GM06990 (cell line): ENCODE measurements around the gene CASP1.

Experiments used
- DNase-seq: peaks from one replicate; pipeline ENCODE4 v3.0.0-alpha.2; 2011; ENCODE audit not compliant: insufficient read length; ENCODE audit errors: extremely low read depth
- H3K27me3 ChIP-seq: replicated peaks from 2 replicates; pipeline ENCODE4 v1.6.0; 2011; ENCODE audit warnings: low read length; ENCODE audit not compliant: control insufficient read depth, insufficient read depth
- H3K36me3 ChIP-seq: 2 replicates; pipeline ENCODE4 v1.5.1; 2011; ENCODE audit warnings: low read length; ENCODE audit not compliant: control insufficient read depth, insufficient read depth
- H3K4me3 ChIP-seq: replicated peaks from 2 replicates; pipeline ENCODE4 v1.5.1; 2011; ENCODE audit warnings: low read depth, mild to moderate bottlenecking, control low read depth, low read length
- CTCF ChIP-seq: IDR thresholded peaks from 2 replicates; pipeline ENCODE4 v1.5.1; 2011; ENCODE audit warnings: low read length, control low read depth, mild to moderate bottlenecking, inconsistent platforms; ENCODE audit not compliant: insufficient read depth, poor library complexity, severe bottlenecking

Gene CASP1

DNA sequence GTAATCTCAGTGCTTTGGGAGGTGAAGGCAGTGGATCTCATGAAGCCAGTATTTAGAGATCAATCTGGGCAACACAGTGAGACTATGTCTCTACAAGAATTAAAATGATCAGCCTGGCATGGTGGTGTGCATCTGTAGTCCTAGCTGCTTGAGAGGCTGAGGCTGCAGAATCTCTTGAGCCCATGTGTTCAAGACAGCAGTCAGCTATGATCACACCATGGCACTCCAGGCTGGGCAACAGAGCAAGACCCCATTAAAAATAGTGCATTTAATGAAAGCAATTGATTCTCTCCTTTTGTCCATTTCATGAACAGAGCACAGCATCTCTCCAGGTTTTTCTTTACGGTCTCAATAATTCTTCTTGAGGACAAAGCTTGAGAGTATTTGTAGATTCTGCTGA is 21.5 kb upstream of the CASP1 start:
- DNase-seq, result no peak
- H3K4me3 ChIP-seq, result no peak overlapping the region
- H3K36me3 ChIP-seq, result no peaks in the 10 kb centered on the region
- H3K27me3 ChIP-seq, result no peaks in the 10 kb centered on the region
- TF ChIP-seq CTCF, result no peak

- Histone ChIP-seq H3K36me3 (no peaks in the 10 kb centered on the region), H3K27me3 (no peaks in the 10 kb centered on the region), H3K4me3 (no peak overlapping the region)
- TF ChIP-seq CTCF, result no peak
- DNase-seq, result no peak
Measured at GRCh38 chr11:105054723-105055493, 20.0 kb upstream of the CASP1 start.

DNA sequence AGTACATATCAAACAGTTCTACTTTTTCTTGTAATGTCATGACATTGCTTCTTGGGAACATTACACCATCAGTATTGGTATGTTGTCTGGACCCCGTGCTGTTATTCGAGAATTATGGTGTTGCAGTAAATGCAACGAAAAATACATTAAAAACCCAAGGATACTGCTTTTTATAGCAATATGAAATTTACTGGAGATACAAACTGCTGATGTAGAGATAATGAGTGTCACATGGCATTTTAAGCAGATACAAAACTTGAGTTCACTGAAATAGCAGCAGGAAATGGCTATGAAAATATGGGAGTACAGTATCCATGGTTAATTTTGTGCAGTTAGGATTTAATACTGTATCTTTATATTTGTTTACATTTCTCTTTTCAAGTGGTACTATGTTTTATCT is 17.5 kb upstream of the CASP1 start:
- Histone ChIP-seq H3K36me3 (no peaks in the 10 kb centered on the region), H3K27me3 (no peaks in the 10 kb centered on the region; the same call in 1 of the 2 replicates), H3K4me3 (no peak overlapping the region)
- no peak for DNase-seq
- TF ChIP-seq CTCF, result no peak

GRCh38 chr11:105051559-105051958 is 16.6 kb upstream of the CASP1 start:
- no peaks in the 10 kb centered on the region; the same call in 1 of the 2 replicates for H3K27me3 ChIP-seq
- TF ChIP-seq CTCF, result no peak
- DNase-seq, result no peak
- no peaks in the 10 kb centered on the region for H3K36me3 ChIP-seq
- no peak overlapping the region for H3K4me3 ChIP-seq

GRCh38 chr11:105049481-105049880 is 14.5 kb upstream of the CASP1 start:
- Histone ChIP-seq H3K27me3 (no peaks in the 10 kb centered on the region; the same call in 1 of the 2 replicates), H3K4me3 (no peak overlapping the region), H3K36me3 (no peaks in the 10 kb centered on the region)
- no peak for DNase-seq
- TF ChIP-seq CTCF, result no peak
